Activated T-cell treated with anti-CD3 and anti-CD28 coated beads for 1 hour (primary cell): ENCODE measurements around the gene ZKSCAN5.
A peak's percentile ranks its signal among the peaks of the same experiment; 100 is the strongest.
"Not testable (repeated sequence)": the region's sequence is repeated elsewhere in the genome, so short reads cannot be mapped to it uniquely, and the experiment has no call there.

Experiments used
- DNase-seq: peaks from one replicate; pipeline ENCODE4 v3.0.0-alpha.2; 2020; ENCODE audit warnings: low read depth

The ZKSCAN5 gene

DNA sequence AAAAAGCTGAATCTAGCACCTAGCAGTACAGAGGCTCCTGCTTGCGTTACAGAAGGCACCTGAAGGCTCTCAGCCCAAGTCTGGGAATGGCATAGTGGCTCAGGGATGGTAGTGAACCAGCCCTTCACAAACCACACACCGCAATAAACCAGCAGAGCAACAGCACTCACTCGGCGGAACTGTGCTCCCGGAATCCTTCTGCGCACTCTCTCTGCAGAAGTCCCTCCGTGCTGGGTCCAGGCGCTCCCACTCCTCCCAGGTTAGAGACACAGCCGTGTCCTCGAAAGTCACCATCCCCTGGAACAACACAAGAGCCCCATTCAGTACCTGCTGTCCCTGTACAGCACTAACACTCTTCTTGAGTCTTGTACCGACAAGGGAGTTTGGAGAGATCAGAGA is 5.9 kb upstream of the ZKSCAN5 start:
- DNase-seq = no peak

DNA sequence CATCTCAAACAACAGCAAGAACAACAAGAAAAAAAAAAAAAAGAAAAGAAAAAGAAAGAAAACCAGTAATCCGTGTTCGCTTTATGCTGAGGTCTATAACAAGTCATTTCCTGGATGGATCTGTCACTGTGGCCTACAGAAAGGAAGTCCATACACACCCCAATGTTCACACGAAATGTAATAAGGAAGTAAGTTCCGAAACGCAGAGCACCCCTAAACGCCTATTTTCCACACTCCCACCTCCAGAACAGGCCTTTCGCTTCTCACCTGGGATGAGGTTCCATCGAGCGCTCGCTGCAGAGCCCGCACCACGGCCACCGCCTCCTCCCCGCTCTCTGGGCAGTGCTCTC is 5.1 kb upstream of the ZKSCAN5 start:
- no peak for DNase-seq

DNA sequence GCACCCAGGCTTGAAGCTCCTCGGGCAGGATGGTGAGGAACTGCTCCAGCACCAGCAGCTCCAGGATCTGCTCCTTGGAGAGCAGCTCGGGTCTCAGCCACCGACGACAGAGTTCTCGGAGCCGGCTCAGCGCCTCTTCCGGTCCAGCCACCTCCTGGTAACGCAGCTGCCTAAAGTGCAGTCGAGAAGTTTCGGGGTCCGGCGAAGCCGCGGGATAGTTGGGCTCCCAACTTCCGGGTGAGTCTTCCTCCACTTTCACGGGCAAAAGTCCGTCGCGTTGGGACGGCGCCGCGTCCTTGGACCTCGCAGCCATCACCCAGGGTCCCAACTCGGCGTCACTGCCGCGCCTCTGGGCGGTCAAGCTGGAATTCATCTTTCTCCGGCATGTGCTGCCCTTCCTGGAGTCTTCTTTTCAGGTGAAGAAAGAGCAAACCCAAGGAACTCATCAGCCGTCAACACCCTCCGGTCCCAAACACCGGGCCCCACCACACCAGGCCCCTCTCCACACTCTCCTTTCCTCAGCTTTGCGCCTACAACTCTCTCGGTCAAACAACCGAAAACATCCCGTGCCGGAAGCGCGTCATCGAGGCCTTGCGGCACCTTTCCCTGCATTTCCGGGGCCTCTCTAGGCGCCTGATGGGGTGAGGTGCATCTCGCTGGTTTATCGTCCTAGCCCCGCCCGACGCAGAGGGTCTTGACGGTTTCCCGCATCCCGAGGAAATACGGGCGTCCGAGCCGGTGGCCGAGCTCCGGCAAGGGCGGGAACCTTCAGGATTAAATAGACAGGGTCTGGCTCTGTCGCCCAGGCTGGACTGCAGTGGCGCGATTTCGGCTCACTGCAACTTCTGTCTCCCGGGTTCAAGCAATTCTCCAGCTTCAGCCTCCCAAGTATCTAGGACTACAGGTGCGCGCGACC is 4.5 kb upstream of the ZKSCAN5 start, which contains the start of gene ZNF394:
Gene ZNF394, minus strand, starts transcription at position 561 of the 916 bp plus-strand sequence. Its CDS starts 188 bp downstream, at position 373.
- peak; percentile 86 for DNase-seq

DNA sequence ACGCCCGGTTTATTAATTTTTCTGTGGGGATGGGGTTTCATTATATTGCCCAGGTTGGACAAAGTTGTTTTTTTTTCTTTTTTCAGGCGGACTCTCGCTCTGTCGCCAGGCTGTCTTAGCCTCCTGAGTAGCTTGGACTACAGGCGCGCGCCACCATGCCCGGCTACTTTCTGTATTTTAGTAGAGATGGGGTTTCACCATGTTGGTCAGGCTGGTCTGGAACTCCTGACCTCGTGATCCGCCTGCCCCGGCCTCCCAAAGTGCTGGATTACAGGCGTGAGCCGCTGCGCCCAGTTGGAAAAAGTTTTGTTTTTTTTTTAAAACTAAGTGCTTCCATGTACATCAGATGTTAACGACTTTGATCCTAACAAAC is 3.8 kb upstream of the ZKSCAN5 start:
- DNase-seq = no peak

DNA sequence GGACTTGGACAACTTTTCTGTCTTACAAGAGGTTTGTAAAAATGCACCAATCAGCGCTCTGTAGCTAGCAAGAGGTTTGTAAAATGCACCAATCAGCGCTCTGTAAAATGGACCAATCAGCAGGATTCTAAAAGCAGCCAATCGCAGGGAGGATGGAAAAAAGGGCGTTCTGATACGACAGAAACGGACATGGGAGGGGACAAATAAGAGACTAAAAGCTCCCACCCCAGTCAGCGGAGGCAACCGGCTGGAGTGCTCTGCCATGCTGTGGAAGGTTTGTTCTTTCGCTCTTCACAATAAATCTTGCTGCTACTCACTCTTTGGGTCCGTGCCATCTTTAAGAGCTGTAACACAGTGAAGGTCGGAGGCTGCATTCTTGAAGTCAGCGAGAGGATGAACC is 3.2 kb upstream of the ZKSCAN5 start:
- not testable (repeated sequence) for DNase-seq

DNA sequence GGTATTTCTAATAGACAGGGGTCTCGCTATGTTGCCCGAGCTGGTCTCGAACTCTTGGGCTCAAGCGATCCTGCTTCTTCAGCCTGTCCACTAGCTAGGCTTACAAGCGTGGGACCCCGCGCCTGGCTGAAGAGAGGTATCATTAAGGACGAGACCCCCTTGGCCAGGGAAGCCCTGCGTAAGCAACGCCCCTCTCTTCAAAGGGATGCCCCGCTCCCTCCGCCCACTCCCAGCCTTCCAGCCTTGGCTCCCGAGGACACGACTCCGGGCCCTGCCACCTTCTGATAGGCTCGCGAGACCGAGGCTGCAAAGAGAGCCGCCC is 220 bp upstream of the ZKSCAN5 start:
- no peak for DNase-seq

DNA sequence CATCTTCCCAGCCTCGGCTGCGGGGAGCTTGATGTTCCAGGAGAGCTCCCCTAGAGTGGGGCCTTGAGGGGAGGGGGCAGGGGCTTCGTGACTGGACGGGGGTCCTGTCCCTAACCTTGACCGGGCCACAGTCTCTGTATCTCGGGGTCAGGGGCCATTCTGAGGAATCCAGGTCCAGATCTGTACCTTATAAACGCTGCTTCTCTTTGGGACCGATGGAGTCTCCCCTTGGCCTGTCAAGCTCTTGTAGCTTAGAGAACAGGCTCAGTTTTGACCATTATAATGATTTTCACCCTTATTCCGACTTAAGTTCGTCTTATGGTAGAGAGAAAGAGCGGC is 831 bp downstream of the ZKSCAN5 start:
- no peak for DNase-seq

DNA sequence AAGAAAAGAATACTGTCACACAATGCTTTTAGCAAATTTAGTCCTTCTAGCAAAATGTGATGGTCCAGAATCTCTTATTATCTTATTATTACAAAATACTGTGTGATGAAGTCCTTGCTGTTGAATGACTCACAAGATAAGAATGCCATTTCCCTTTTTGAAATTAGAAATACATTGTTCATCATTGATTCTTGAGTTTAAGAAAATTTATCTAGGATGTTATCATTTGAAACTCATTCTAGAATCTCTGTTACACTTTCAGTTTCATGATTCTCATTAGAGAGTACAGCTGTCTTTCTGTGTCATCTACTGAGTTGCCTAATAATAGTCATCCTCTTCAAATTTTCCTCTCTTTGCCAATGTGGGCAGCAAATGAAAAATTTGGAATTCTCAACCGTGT is 9.6 kb downstream of the ZKSCAN5 start:
- no peak for DNase-seq

DNA sequence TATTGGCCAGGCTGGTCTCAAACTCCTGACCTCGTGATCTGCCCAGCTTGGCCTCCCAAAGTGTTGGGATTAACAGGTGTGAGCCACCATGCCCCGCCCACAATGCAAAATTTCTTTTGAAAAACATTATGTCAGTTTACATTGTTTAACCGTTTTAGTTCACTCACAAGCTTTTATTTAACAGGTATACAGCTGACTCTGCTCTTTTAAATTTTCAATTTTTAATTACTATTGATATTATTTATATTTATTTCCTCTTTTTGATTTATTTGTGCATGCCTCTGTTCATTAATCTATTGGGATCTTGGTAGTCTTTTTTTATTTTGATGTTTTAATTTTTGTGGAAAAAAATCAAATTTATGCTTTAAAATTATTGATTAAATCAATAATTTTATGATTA is 16.9 kb downstream of the ZKSCAN5 start:
- no peak for DNase-seq

DNA sequence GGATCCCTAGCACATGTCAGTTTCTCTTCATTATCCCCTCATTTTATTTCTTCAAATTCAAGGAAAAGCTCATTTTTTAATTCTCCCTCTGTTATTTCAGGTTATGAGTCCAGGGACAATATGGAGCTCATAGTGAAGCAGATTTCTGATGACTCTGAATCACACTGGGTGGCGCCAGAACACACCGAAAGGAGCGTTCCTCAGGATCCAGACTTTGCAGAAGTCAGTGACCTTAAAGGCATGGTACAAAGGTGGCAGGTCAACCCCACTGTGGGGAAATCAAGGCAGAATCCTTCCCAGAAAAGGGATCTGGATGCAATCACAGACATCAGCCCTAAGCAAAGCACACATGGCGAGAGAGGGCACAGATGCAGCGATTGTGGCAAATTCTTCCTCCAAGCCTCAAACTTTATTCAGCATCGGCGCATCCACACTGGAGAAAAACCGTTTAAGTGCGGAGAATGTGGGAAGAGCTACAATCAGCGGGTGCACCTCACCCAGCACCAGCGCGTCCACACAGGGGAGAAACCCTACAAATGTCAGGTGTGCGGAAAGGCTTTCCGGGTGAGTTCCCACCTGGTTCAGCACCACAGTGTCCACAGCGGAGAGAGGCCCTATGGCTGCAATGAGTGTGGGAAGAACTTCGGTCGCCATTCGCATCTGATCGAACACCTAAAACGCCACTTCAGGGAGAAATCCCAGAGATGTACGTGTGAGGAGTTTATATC is 21.4 kb downstream of the ZKSCAN5 start:
- DNase-seq = no peak

DNA sequence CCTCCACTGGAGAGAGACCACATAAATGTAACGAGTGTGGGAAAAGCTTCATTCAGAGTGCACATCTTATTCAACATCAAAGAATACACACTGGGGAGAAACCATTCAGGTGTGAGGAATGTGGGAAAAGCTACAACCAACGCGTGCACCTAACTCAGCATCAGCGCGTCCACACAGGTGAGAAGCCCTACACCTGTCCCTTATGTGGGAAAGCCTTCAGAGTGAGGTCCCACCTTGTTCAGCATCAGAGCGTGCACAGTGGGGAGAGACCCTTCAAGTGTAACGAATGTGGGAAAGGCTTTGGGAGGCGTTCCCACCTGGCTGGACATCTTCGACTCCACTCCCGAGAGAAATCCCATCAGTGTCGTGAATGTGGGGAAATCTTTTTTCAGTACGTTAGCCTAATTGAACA is 26.9 kb downstream of the ZKSCAN5 start:
- DNase-seq = no peak

DNA sequence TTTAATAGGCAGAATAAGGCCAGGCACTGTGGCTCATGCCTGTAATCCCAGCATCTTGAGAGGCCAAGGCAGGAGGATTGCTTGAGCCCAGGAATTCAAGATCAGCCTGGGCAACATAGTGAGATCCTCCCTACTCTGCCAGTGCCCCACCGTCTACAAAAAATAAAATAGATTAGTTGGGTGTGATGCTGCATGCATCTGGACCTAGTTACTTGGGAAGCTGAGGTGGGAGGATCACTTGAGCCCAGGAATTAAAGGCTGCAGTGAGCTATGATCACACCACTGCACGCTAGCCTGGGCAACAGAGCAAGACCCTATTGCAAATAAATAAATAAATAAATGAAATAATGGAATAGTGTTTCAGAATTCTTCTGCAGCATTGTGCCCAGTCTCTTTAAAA is 31.2 kb downstream of the ZKSCAN5 start:
- DNase-seq = no peak

DNA sequence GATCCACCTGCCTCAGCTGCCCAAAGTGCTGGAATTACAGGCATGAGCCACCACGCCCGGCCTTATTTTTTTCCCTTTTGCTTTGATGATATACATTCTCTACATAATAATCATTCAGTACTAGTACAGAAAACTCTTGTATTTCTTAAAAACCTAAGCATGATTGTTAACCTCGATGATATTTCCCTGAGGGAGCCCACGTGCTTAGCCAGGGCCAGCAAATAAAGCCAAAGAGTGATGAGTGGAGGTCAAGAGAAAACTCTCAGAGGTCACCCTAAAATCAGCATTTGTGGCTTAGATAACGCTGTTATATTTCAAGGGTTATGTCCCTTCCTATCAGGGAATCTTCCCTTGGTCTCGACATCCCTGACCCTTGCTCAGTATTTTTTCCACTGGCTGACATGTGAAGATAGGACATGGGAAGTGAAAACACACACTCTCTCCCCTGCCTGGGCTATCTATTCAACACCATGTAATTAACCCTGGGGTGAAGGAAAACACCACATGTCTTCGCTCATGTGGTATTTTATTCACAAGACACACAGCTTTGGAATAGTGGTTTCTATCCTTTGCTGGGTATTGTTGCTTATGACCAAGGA is 34.9 kb downstream of the ZKSCAN5 start:
- no peak for DNase-seq

DNA sequence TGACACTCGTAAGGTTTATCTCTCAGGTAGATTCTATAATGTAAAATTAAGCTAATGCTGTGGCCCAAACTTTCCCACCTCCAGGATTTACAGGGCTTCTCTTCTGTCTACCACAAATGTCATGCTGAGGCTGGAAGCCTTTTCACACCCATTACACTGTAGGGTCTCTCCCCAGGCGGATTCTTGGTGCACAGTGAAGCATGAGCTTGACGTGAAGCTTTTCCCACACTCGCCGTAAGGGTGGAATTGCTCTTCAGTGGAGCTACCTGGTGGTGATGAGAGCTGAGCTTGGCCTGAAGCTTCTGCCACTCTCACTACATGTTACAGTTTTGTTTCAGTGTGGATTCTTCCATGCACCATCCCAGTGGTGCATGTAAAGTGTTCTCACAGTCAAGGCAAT is 36.1 kb downstream of the ZKSCAN5 start:
- no peak for DNase-seq

DNA sequence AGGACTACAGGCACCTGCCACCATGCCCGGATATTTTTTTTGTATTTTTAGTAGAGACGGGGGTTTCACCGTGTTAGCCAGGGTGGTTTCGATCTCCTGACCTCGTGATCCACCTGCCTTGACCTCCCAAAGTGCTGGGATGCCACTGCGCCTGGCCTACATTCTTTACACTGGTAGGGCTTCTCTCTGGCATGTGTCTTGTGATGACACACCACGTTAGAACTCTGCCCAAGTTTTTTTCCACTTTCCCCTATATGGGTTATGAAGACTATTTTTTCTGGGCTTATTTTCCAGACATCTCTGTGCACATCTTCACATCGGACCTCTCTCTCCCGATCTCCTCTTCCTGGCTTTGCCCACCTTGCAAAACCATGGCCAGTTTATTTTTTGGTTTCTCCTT is 36.8 kb downstream of the ZKSCAN5 start:
- DNase-seq = no peak

DNA sequence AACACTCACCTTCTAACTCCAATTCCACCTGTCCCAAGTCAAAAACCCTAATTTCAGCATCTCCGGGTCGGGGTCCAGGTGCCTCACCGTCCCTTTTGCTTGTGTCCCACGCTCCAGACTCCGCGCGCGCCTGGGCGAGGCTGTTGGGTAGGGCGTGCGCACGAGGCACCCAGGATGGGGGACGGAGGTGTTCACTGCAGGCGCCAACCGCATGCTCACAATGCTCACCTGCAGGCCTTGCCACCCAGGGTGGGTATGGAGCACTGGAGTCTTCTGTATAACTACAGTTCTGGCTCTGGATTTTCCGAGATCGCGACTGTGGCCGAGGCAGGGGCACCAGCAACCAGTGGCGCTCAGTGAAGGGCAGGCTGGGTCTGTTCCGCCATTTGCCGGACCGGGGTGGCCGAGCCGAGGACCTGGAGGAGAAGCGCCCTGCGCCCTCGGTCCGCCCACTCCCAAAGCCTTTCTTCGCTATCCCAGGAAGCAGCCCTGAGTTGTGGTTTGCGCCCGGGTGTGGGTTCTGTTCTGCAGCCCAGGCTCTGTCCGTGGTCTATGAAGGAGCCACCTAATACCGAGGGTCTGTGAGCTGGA is 38.7 kb downstream of the ZKSCAN5 start:
- no peak for DNase-seq

DNA sequence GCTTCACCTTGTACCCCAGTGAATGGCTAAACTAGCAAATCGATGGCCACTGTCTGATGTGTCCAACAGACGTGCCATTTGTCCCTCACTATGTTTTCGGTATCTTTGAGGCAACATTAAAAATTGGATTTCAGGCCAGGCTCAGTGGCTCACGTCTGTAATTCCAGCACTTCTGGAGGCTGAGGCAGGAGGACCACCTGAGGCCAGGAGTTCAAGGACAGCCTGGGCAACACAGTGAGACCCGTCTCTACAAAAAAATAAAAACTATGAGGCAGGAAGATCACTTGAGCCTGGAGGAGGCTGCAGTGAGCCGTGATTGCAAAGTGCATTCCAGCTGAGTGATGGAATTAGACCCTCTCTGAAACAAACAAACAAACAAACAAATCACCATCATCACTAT is 39.5 kb downstream of the ZKSCAN5 start:
- DNase-seq = no peak

DNA sequence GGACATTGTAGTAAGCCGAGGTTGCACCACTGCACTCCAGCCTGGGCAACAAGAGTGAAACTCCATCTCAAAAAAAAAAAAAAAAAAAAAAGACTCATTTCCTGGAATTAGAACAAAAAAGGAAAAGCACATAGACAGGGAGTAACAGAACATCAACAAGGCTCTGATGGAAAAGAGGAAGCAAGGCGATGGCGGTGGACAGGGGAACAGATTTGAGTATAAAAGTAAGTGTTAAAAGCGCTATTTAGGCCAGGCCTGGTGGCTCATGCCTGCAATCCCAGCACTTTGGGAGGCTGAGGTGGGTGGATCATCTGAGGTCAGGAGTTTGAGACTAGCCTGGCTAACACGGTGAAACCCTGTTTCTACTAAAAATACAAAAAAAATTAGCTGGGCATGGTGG is 40.8 kb downstream of the ZKSCAN5 start:
- not testable (repeated sequence) for DNase-seq

DNA sequence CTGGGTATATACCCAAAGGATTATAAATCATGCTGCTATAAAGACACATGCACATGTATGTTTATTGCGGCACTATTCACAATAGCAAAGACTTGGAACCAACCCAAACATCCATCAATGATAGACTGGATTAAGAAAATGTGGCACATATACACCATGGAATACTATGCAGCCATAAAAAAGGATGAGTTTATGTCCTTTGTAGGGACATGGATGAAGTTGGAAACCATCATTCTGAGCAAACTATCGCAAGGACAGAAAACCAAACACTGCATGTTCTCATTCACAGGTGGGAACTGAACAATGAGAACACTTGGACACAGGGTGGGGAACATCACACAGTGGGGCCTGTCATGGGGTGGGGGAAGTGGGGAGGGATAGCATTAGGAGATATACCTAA is 45.1 kb downstream of the ZKSCAN5 start:
- not testable (repeated sequence) for DNase-seq

DNA sequence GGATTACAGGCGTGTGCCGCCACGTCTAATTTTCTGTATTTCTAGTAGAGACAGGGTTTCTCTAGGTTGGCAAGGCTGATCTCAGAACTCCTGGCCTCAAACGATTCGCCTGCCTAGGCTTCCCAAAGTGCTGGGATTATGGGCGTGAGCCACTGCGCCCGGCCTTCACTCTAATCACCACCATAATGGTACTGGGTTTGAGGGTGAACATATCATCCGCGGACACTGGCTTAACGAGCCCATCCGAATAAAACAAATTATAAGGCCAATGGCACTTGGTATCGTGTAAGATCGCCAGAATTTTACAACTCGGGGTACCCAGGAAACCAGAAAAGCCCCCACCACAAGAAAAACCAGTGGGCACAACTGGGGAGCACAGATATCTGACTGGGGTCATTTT is 46.9 kb downstream of the ZKSCAN5 start:
- DNase-seq = no peak

DNA sequence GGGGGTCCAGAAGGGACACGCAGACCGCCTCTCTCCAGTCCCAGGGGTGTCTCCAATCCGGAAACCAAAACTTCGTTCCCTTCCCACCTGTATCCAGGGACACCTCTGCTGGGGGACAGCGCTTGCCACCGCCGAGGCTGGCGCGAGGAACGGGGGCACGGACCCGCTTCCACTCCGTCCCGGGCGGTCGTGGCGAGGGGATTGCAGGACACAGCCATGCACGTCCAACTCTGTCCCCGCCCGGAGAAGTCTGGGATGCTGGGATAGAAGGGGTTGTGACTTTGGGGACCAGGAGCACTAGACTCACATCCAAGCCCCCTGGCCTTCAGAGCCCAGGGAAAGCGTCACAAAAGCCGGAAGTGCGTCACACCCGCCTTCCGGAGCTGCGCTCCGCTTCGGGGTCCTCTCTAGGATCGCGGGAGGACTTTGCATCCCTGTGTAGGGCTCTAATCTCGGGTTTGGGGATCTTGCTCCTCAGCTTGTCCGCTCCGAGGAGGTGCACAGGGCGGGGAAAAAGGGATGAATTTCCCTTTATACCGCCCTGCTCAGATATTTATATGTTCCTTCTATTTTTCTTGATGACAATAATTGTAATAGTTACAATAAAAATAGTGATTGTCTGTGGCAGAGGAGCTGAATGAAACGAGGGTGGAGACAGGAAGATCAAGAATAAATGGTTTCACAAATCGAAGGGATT is 47.5 kb downstream of the ZKSCAN5 start, which contains the start of gene FAM200A:
Gene FAM200A, minus strand, starts transcription at position 348 of the 697 bp plus-strand sequence. CDS start 3,707 bp downstream, outside the sequence.
- peak; percentile 71 for DNase-seq

DNA sequence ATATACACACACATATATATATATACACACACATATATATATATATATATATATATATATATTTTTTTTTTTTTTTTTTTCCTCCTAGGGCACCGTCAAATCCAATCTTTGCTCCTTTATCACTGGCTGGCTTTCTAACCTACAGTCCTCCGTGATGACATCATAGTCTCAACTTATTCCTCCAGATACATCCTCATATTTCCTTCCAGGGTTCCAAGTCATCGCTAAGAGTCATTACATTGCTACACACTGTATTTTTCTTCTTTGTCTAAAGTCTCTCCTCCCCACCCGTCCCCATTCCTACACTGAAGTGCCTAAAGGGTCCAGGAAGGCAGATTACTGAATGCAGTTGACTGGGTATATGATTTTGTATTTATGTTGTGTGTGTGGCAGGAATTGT is 48.6 kb downstream of the ZKSCAN5 start:
- DNase-seq = no peak
